Measurements from ENCODE around the gene KCNAB1.

The KCNAB1 gene

GRCh38 chr3:156445117-156446090, 325.0 kb downstream of the KCNAB1 start:
- no peak for DNase-seq (ENCODE audit: low read depth in 2 of 2, low spot score in 1 of 2)

GRCh38 chr3:156448300-156448699, 327.9 kb downstream of the KCNAB1 start:
- no peak for DNase-seq (ENCODE audit: low read depth in 2 of 2, low spot score in 1 of 2)

GRCh38 chr3:156449710-156450574, 329.6 kb downstream of the KCNAB1 start:
- DNase-seq (ENCODE audit: low read depth in 2 of 2, low spot score in 1 of 2), result no peak

GRCh38 chr3:156455839-156456238, 335.5 kb downstream of the KCNAB1 start:
- no peak for DNase-seq (ENCODE audit: low read depth in 2 of 2, low spot score in 1 of 2)

GRCh38 chr3:156456771-156457224, 336.4 kb downstream of the KCNAB1 start:
- no peak for DNase-seq (ENCODE audit: low read depth in 2 of 2, low spot score in 1 of 2)

- no peak for DNase-seq (ENCODE audit: low read depth in 2 of 2, low spot score in 1 of 2)
Observed at GRCh38 chr3:156459434-156459833, 339.1 kb downstream of the KCNAB1 start.

- DNase-seq (ENCODE audit: low read depth in 2 of 2, low spot score in 1 of 2), result no peak
Observed at GRCh38 chr3:156460206-156460611, 339.8 kb downstream of the KCNAB1 start.

- DNase-seq (ENCODE audit: low read depth in 2 of 2, low spot score in 1 of 2), result no peak
Observed at GRCh38 chr3:156461889-156462288, 341.5 kb downstream of the KCNAB1 start.

- no peak for DNase-seq (ENCODE audit: low read depth in 2 of 2, low spot score in 1 of 2)
Observed at GRCh38 chr3:156463123-156463522, 342.7 kb downstream of the KCNAB1 start.

- no peak for DNase-seq (ENCODE audit: low read depth in 2 of 2, low spot score in 1 of 2)
Observed at GRCh38 chr3:156465194-156465593, 344.8 kb downstream of the KCNAB1 start.

- DNase-seq (ENCODE audit: low read depth in 2 of 2, low spot score in 1 of 2), result no peak
Observed at GRCh38 chr3:156469456-156469855, 349.1 kb downstream of the KCNAB1 start.

- DNase-seq (ENCODE audit: low read depth in 2 of 2, low spot score in 1 of 2), result no peak
Observed at GRCh38 chr3:156471431-156471830, 351.1 kb downstream of the KCNAB1 start.

- DNase-seq (ENCODE audit: low read depth in 2 of 2, low spot score in 1 of 2), result no peak
Observed at GRCh38 chr3:156472150-156472549, 351.8 kb downstream of the KCNAB1 start.

GRCh38 chr3:156472684-156473083, 352.3 kb downstream of the KCNAB1 start:
- DNase-seq (ENCODE audit: low read depth in 2 of 2, low spot score in 1 of 2), result no peak

GRCh38 chr3:156473341-156473740, 353.0 kb downstream of the KCNAB1 start:
- no peak for DNase-seq (ENCODE audit: low read depth in 2 of 2, low spot score in 1 of 2)

GRCh38 chr3:156474560-156475389, 354.4 kb downstream of the KCNAB1 start:
- no peak for DNase-seq (ENCODE audit: low read depth in 2 of 2, low spot score in 1 of 2)

GRCh38 chr3:156477323-156477722, 356.9 kb downstream of the KCNAB1 start:
- no peak for DNase-seq (ENCODE audit: low read depth in 2 of 2, low spot score in 1 of 2)

GRCh38 chr3:156478891-156479290, 358.5 kb downstream of the KCNAB1 start:
- DNase-seq (ENCODE audit: low read depth in 2 of 2, low spot score in 1 of 2), result no peak

- no peak for DNase-seq (ENCODE audit: low read depth in 2 of 2, low spot score in 1 of 2)
Observed at GRCh38 chr3:156479604-156480003, 359.2 kb downstream of the KCNAB1 start.

- no peak for DNase-seq (ENCODE audit: low read depth in 2 of 2, low spot score in 1 of 2)
Observed at GRCh38 chr3:156480949-156481348, 360.6 kb downstream of the KCNAB1 start.

GRCh38 chr3:156483002-156483401, 362.6 kb downstream of the KCNAB1 start:
- no peak for DNase-seq (ENCODE audit: low read depth in 2 of 2, low spot score in 1 of 2)
